ENCODE data around the gene NAA50. TPM values are rescaled to one million over a fixed set of nuclear protein-coding genes. Genes with fewer than 3 reads are reported as not detected.

NAA50 gene
- total and polyA plus RNA-seq, 5 donors = 26.5 to 91.7 (median 66.9) TPM

DNA sequence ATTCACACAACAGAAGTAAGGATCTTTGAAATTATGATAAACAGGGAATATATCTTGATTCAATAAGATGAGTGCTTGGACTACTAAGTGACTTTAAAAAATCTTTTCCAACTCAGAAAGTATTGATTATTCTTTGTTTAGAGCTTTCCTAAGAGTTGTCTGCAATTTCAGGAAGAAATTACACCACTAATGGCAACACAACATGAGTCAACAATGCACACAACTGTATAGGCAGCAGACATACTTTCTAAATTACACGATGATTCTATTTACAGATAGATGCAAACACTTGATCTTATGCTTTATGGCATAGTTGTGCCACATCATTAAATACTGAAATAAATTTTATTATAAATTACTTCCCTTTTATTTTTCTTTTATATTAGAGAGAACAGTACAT lies 4.4 kb downstream of the NAA50 start:
- DNase-seq (no peak), ATAC-seq (no peak)
- WGBS = 75% methylated on average over 1 of the region's 1 CpG
- no peaks in the 10 kb centered on the region for H3K27me3 ChIP-seq (ENCODE audit: control insufficient read depth, insufficient read depth)
- intact Hi-C loops (cut with DNase I) = no loop called here
- H3K9me3 ChIP-seq (ENCODE audit: control insufficient read depth, low read length) = no peaks in the 10 kb centered on the region
- peaks cover 4% of the 10 kb centered on the region for H3K4me1 ChIP-seq (ENCODE audit: control insufficient read depth, insufficient read depth, low read length)
- no peak overlapping the region for H3K4me3 ChIP-seq (ENCODE audit: low read length)
- no peak overlapping the region for H3K27ac ChIP-seq (ENCODE audit: low read length)

DNA sequence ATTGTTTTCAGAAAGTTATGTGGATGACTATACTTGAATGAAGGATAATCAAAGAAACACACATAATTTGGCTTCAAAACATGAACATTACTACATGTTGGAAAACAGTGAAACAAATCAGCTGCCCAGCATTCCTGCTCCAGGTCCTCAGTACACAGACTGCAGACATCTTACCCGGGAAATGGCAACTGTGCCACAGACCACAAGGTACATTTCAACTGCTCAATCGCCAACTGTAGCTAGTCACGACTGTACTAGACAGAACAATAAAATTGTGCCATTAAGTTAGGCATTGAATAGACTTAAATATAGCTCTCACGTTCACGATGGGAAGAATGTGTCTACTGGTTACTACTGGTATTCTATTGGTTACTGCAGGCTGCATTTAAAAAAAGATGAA lies 5.0 kb downstream of the NAA50 start:
- Histone ChIP-seq H3K4me3 (ENCODE audit: low read length) (no peak overlapping the region), H3K4me1 (ENCODE audit: control insufficient read depth, insufficient read depth, low read length) (peaks cover 4% of the 10 kb centered on the region)
- WGBS = 49% methylated on average over 5 of the region's 5 CpGs

GRCh38 chr3:113736548-113737089 lies 9.4 kb downstream of the NAA50 start:
- Histone ChIP-seq H3K4me3 (ENCODE audit: low read length) (no peak overlapping the region), H3K4me1 (ENCODE audit: control insufficient read depth, insufficient read depth, low read length) (no peaks in the 10 kb centered on the region), H3K27ac (ENCODE audit: low read length) (no peak overlapping the region), H3K27me3 (ENCODE audit: control insufficient read depth, insufficient read depth) (no peaks in the 10 kb centered on the region), H3K9me3 (ENCODE audit: control insufficient read depth, low read length) (no peaks in the 10 kb centered on the region)
- DNase-seq (no peak), ATAC-seq (peak; percentile 78)
- intact Hi-C loops (cut with DNase I) = loop anchor here in 1 of 4 donors (5.0 kb wide), 1 partner anchor 176 kb away; no protein-coding TSS in a partner anchor
- WGBS = 18% methylated on average over 3 of the region's 3 CpGs

More for the DNA sequence above, 5.0 kb downstream of the NAA50 start:
- no peaks in the 10 kb centered on the region for H3K27me3 ChIP-seq (ENCODE audit: control insufficient read depth, insufficient read depth)
- DNase-seq = no peak
- no peaks in the 10 kb centered on the region for H3K9me3 ChIP-seq (ENCODE audit: control insufficient read depth, low read length)
- no peak for ATAC-seq
- no peak overlapping the region for H3K27ac ChIP-seq (ENCODE audit: low read length)
- intact Hi-C loops (cut with DNase I) = no loop called here

- WGBS = 82% methylated on average over 4 of the region's 4 CpGs
- ATAC-seq = no peak
- Histone ChIP-seq H3K27me3 (ENCODE audit: control insufficient read depth, insufficient read depth) (no peaks in the 10 kb centered on the region), H3K4me3 (ENCODE audit: low read length) (no peak overlapping the region), H3K9me3 (ENCODE audit: control insufficient read depth, low read length) (no peaks in the 10 kb centered on the region), H3K4me1 (ENCODE audit: control insufficient read depth, insufficient read depth, low read length) (no peaks in the 10 kb centered on the region), H3K27ac (ENCODE audit: low read length) (no peak overlapping the region)
- DNase-seq = no peak
- intact Hi-C loops (cut with DNase I) = no loop called here
These were observed 14.4 kb downstream of the NAA50 start for GRCh38 chr3:113731694-113732093.

- 88% methylated on average over 1 of the region's 1 CpG for WGBS
- H3K4me3 ChIP-seq (ENCODE audit: low read length) = no peak overlapping the region
- no peaks in the 10 kb centered on the region for H3K9me3 ChIP-seq (ENCODE audit: control insufficient read depth, low read length)
- no peak overlapping the region for H3K27ac ChIP-seq (ENCODE audit: low read length)
- no peaks in the 10 kb centered on the region for H3K4me1 ChIP-seq (ENCODE audit: control insufficient read depth, insufficient read depth, low read length)
- ATAC-seq (no peak), DNase-seq (no peak)
- no peaks in the 10 kb centered on the region for H3K27me3 ChIP-seq (ENCODE audit: control insufficient read depth, insufficient read depth)
- intact Hi-C loops (cut with DNase I) = no loop called here
These were observed 15.5 kb downstream of the NAA50 start for GRCh38 chr3:113730550-113730949.

- DNase-seq = no peak
- Histone ChIP-seq H3K27ac (ENCODE audit: low read length) (no peak overlapping the region), H3K9me3 (ENCODE audit: control insufficient read depth, low read length) (no peaks in the 10 kb centered on the region), H3K27me3 (ENCODE audit: control insufficient read depth, insufficient read depth) (no peaks in the 10 kb centered on the region), H3K4me3 (ENCODE audit: low read length) (no peak overlapping the region), H3K4me1 (ENCODE audit: control insufficient read depth, insufficient read depth, low read length) (no peaks in the 10 kb centered on the region)
- intact Hi-C loops (cut with DNase I) = no loop called here
- 88% methylated on average over 2 of the region's 2 CpGs for WGBS
- ATAC-seq = no peak
These were observed 17.4 kb downstream of the NAA50 start for GRCh38 chr3:113728661-113729060.

DNA sequence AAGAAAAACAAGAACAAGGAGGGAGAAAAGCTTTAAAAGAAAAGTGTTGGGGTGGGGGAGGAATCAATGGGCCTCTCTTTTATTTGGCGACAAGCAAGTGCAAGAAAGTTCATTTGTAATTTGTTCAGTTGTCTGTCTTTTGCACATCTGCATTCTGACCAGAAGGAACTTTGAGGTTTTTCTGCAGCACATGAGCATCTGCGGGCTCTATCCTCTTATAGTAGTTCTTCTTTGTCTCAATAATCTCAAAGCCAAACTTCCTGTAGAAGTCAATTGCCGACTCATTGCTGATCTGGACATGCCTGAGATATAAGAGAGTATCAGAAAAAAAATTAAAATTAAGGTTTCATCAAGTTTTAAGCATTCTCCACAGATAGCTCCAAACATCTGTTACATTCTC lies 24.4 kb downstream of the NAA50 start:
- WGBS = 79% methylated on average over 3 of the region's 3 CpGs
- H3K4me1 ChIP-seq (ENCODE audit: control insufficient read depth, insufficient read depth, low read length) = no peaks in the 10 kb centered on the region
- intact Hi-C loops (cut with DNase I) = no loop called here
- no peak overlapping the region for H3K4me3 ChIP-seq (ENCODE audit: low read length)
- no peaks in the 10 kb centered on the region for H3K27me3 ChIP-seq (ENCODE audit: control insufficient read depth, insufficient read depth)
- DNase-seq (no peak), ATAC-seq (no peak)
- H3K9me3 ChIP-seq (ENCODE audit: control insufficient read depth, low read length) = no peaks in the 10 kb centered on the region
- no peak overlapping the region for H3K27ac ChIP-seq (ENCODE audit: low read length)

GRCh38 chr3:113719758-113720157 lies 26.3 kb downstream of the NAA50 start:
- H3K4me1 ChIP-seq (ENCODE audit: control insufficient read depth, insufficient read depth, low read length) = no peaks in the 10 kb centered on the region
- no peak for DNase-seq
- no peaks in the 10 kb centered on the region for H3K27me3 ChIP-seq (ENCODE audit: control insufficient read depth, insufficient read depth)
- intact Hi-C loops (cut with DNase I) = no loop called here
- no peaks in the 10 kb centered on the region for H3K9me3 ChIP-seq (ENCODE audit: control insufficient read depth, low read length)
- H3K4me3 ChIP-seq (ENCODE audit: low read length) = no peak overlapping the region
- WGBS = 66% methylated on average over 2 of the region's 2 CpGs
- no peak overlapping the region for H3K27ac ChIP-seq (ENCODE audit: low read length)
- ATAC-seq = no peak

DNA sequence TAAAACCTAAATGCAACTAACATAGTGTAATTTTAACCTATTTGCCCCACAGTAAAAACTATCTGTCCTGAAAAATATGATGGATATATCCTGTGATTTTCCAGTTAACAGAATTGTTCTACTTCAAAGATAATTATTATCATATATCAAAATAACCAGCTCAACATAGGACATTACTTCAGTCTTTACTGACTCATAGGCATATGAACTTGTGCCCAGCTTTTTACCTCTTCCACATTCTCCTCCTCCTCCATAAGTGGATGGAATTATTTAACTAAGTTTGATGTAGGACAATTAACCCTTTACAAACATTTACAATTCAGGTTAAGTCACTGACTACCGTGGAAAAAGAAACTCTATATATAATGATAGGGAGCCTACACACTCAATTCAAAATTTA lies 26.8 kb downstream of the NAA50 start:
- ATAC-seq (no peak), DNase-seq (no peak)
- intact Hi-C loops (cut with DNase I) = no loop called here
- no peaks in the 10 kb centered on the region for H3K27me3 ChIP-seq (ENCODE audit: control insufficient read depth, insufficient read depth)
- no peak overlapping the region for H3K27ac ChIP-seq (ENCODE audit: low read length)
- H3K9me3 ChIP-seq (ENCODE audit: control insufficient read depth, low read length) = no peaks in the 10 kb centered on the region
- 92% methylated on average over 1 of the region's 1 CpG for WGBS
- no peak overlapping the region for H3K4me3 ChIP-seq (ENCODE audit: low read length)
- no peaks in the 10 kb centered on the region for H3K4me1 ChIP-seq (ENCODE audit: control insufficient read depth, insufficient read depth, low read length)

DNA sequence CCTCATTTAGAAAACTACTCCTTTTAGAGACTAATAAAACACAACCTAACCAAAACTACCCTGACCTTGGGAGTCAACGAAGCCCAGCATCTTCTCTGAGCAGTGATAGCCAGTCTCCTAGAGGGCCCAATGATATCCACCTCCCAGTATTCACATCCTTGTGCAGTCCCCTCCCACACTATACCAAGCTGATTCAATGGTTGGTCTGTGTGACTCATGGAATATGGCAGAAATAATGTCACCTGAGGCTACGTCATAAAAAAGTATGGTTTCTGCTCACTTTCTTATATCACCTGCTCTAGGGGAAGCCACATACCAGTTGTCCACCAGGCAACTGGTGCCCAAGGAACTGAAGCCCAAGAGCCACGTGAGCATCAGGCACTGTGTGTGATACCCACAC lies 28.2 kb downstream of the NAA50 start:
- intact Hi-C loops (cut with DNase I) = no loop called here
- DNase-seq = no peak
- H3K9me3 ChIP-seq (ENCODE audit: control insufficient read depth, low read length) = no peaks in the 10 kb centered on the region
- 98% methylated on average over 3 of the region's 3 CpGs for WGBS
- no peak for ATAC-seq
- H3K4me3 ChIP-seq (ENCODE audit: low read length) = no peak overlapping the region
- no peak overlapping the region for H3K27ac ChIP-seq (ENCODE audit: low read length)
- no peaks in the 10 kb centered on the region for H3K27me3 ChIP-seq (ENCODE audit: control insufficient read depth, insufficient read depth)
- H3K4me1 ChIP-seq (ENCODE audit: control insufficient read depth, insufficient read depth, low read length) = no peaks in the 10 kb centered on the region

DNA sequence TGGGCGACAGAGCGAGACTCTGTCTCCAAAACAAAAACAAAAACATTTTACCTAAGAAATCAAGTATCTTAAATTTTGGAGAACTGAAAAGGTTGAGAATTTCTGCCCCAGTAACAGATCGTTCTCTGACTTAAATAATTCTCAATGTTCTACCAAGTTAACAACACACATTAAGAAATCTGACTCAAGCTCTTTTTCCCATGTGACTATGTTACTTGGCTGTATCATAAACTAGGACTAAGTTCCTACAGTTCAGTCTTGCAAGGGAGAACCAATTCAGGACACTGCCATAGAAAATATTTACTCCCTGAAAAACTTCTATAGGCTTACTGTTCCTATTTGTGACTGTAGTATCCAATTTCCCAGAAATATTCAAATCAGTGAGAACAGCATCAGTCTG lies 28.7 kb downstream of the NAA50 start:
- intact Hi-C loops (cut with DNase I) = no loop called here
- Histone ChIP-seq H3K9me3 (ENCODE audit: control insufficient read depth, low read length) (no peaks in the 10 kb centered on the region), H3K27ac (ENCODE audit: low read length) (no peak overlapping the region), H3K4me3 (ENCODE audit: low read length) (no peak overlapping the region), H3K4me1 (ENCODE audit: control insufficient read depth, insufficient read depth, low read length) (no peaks in the 10 kb centered on the region), H3K27me3 (ENCODE audit: control insufficient read depth, insufficient read depth) (no peaks in the 10 kb centered on the region)
- ATAC-seq = no peak
- no peak for DNase-seq
- WGBS = 96% methylated on average over 3 of the region's 3 CpGs

DNA sequence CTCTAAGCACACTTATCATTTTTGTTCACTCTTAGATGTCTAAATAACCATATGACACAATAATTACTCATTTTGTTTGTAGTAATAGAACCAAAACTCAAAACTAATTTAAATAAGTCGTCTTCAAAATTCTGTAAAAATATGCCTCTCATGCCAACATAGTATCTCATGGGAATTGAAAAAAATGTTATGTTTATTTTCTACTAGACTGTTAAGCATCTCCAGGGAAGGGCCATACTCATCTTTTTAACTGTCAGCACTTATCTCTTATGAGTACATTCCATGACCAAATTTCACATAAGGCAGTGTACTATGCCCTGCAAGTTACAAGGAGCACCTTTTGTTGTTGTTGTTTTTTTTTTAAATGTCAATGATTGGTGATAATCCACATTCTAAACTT lies 31.3 kb downstream of the NAA50 start:
- no peaks in the 10 kb centered on the region for H3K9me3 ChIP-seq (ENCODE audit: control insufficient read depth, low read length)
- no peaks in the 10 kb centered on the region for H3K4me1 ChIP-seq (ENCODE audit: control insufficient read depth, insufficient read depth, low read length)
- no peak for ATAC-seq
- H3K27ac ChIP-seq (ENCODE audit: low read length) = no peak overlapping the region
- intact Hi-C loops (cut with DNase I) = no loop called here
- no peak overlapping the region for H3K4me3 ChIP-seq (ENCODE audit: low read length)
- DNase-seq = no peak
- H3K27me3 ChIP-seq (ENCODE audit: control insufficient read depth, insufficient read depth) = no peaks in the 10 kb centered on the region
- WGBS = 52% methylated on average over 1 of the region's 1 CpG

Data from right cardiac atrium (tissue), 5 donors.